Activated B cell treated with CpG ODN at 0.5 μM for 24 hours (primary cell): ENCODE measurements around the gene BRF1. TPM values are rescaled to one million over a fixed set of nuclear protein-coding genes. Genes with fewer than 3 reads are reported as not detected.

Experiments
- ATAC-seq: fragments of 200-7000 bp; cut with Tn5 transposase; one replicate; pipeline ENCODE4 v1.10.0; 2021; ENCODE audit warnings: low read depth, mild to moderate bottlenecking, moderate library complexity
- CTCF ChIA-PET: fragments of 350-600 bp; sonication (Branson Sonifier 250); formaldehyde crosslinking; loops from one replicate; lab custom pipeline; 2021; ENCODE audit warnings: antibody characterized with exemption; lab: Charles Lee
- POLR2A ChIA-PET: fragments of 350-600 bp; sonication (Branson Sonifier 250); formaldehyde crosslinking; loops from one replicate; lab custom pipeline; 2021; ENCODE audit warnings: antibody characterized with exemption; lab: Charles Lee
- DNase-seq: peaks from one replicate; pipeline ENCODE4 v3.0.0; 2022
- H3K27ac Mint-ChIP-seq: one replicate; pipeline ENCODE4 v1.8.0; 2020; ENCODE audit warnings: mixed read lengths
- H3K27me3 Mint-ChIP-seq: one replicate; pipeline ENCODE4 v1.8.0; 2021; ENCODE audit warnings: mixed read lengths
- H3K36me3 Mint-ChIP-seq: one replicate; pipeline ENCODE4 v1.8.0; 2021; ENCODE audit warnings: low read depth, mixed read lengths
- H3K4me1 Mint-ChIP-seq: one replicate; pipeline ENCODE4 v1.8.0; 2021; ENCODE audit warnings: mixed read lengths
- H3K4me3 Mint-ChIP-seq: one replicate; pipeline ENCODE4 v1.8.0; 2020; ENCODE audit warnings: mild to moderate bottlenecking, mixed read lengths
- H3K9me3 Mint-ChIP-seq: one replicate; pipeline ENCODE4 v1.8.0; 2020; ENCODE audit warnings: mixed read lengths
- CTCF ChIP-seq: fragments of 200-600 bp; IDR thresholded peaks from one replicate; pipeline ENCODE4 v1.8.0; 2022; ENCODE audit warnings: antibody characterized with exemption, mild to moderate bottlenecking
- intact Hi-C: fragments of 100-400 bp; cut with micrococcal nuclease; formaldehyde crosslinking; loops from one replicate; pipeline ENCODE4 v1.15.1; 2024
- total RNA-seq: library from RNA; stranded (reverse); gene quantifications from 2 replicates; pipeline ENCODE4 v1.2.3, GENCODE V29; 2022

Gene BRF1
- total RNA-seq, 1 donor from 2014 or later, result 32.8 TPM

- no peak overlapping the region for H3K4me3 Mint-ChIP-seq
- no peak for TF ChIP-seq CTCF
- peaks cover 23% of the 10 kb centered on the region for H3K36me3 Mint-ChIP-seq
- ChIA-PET POLR2A (no interaction called here), CTCF (no interaction called here)
- intact Hi-C loops, result no loop called here
- DNase-seq (no peak), ATAC-seq (no peak)
- peaks cover 7% of the 10 kb centered on the region for H3K4me1 Mint-ChIP-seq
- no peak overlapping the region for H3K27ac Mint-ChIP-seq
- no peaks in the 10 kb centered on the region for H3K9me3 Mint-ChIP-seq
- H3K27me3 Mint-ChIP-seq, result no peaks in the 10 kb centered on the region
Measured at GRCh38 chr14:105268736-105269354, 32.0 kb downstream of the BRF1 start.

- ATAC-seq, result no peak
- intact Hi-C loops, result no loop called here
- Mint-ChIP-seq H3K9me3 (no peaks in the 10 kb centered on the region), H3K4me3 (no peak overlapping the region), H3K4me1 (peaks cover 12% of the 10 kb centered on the region), H3K27ac (no peak overlapping the region), H3K27me3 (no peaks in the 10 kb centered on the region), H3K36me3 (peaks cover 26% of the 10 kb centered on the region)
- no peak for DNase-seq
- ChIA-PET POLR2A (interaction anchor here (0.6 kb wide), 1 partner anchor 10 kb away, joined by 3 read pairs; no protein-coding TSS in a partner anchor), CTCF (no interaction called here)
- TF ChIP-seq CTCF, result no peak
Measured at GRCh38 chr14:105267820-105268548, 32.8 kb downstream of the BRF1 start.

- POLR2A ChIA-PET, result no interaction called here
- TF ChIP-seq CTCF, result no peak
- intact Hi-C loops, result no loop called here
- peaks cover 13% of the 10 kb centered on the region for H3K36me3 Mint-ChIP-seq
- no peaks in the 10 kb centered on the region for H3K27me3 Mint-ChIP-seq
- DNase-seq (no peak), ATAC-seq (no peak)
- H3K9me3 Mint-ChIP-seq, result no peaks in the 10 kb centered on the region
- peaks cover 11% of the 10 kb centered on the region for H3K4me1 Mint-ChIP-seq
- CTCF ChIA-PET, result no interaction called here
- no peak overlapping the region for H3K27ac Mint-ChIP-seq
- no peak overlapping the region for H3K4me3 Mint-ChIP-seq
Measured at GRCh38 chr14:105261781-105262180, 39.0 kb downstream of the BRF1 start.

- peaks cover 11% of the 10 kb centered on the region for H3K4me1 Mint-ChIP-seq
- H3K36me3 Mint-ChIP-seq, result peaks cover 9% of the 10 kb centered on the region
- DNase-seq (no peak), ATAC-seq (no peak)
- POLR2A ChIA-PET, result interaction anchor here (0.6 kb wide), 1 partner anchor 220 kb away, joined by 3 read pairs; no protein-coding TSS in a partner anchor
- H3K27ac Mint-ChIP-seq, result no peak overlapping the region
- H3K27me3 Mint-ChIP-seq, result no peaks in the 10 kb centered on the region
- CTCF ChIA-PET, result no interaction called here
- intact Hi-C loops, result no loop called here
- H3K4me3 Mint-ChIP-seq, result no peak overlapping the region
- TF ChIP-seq CTCF, result no peak
- H3K9me3 Mint-ChIP-seq, result no peaks in the 10 kb centered on the region
Measured at GRCh38 chr14:105260959-105261358, 39.8 kb downstream of the BRF1 start.

GRCh38 chr14:105258846-105259245, 42.0 kb downstream of the BRF1 start:
- DNase-seq (no peak), ATAC-seq (no peak)
- no peak for TF ChIP-seq CTCF
- POLR2A ChIA-PET, result no interaction called here
- no peak overlapping the region for H3K27ac Mint-ChIP-seq
- no peak overlapping the region for H3K4me3 Mint-ChIP-seq
- H3K9me3 Mint-ChIP-seq, result no peaks in the 10 kb centered on the region
- H3K4me1 Mint-ChIP-seq, result peaks cover 16% of the 10 kb centered on the region
- CTCF ChIA-PET, result interaction anchor here (0.9 kb wide), 1 partner anchor 33 kb away, joined by 3 read pairs; no protein-coding TSS in a partner anchor
- peaks cover 2% of the 10 kb centered on the region for H3K36me3 Mint-ChIP-seq
- H3K27me3 Mint-ChIP-seq, result no peaks in the 10 kb centered on the region
- intact Hi-C loops, result no loop called here
